Measurements from ENCODE around the gene PCDHGA9. TPM values are rescaled to one million over a fixed set of nuclear protein-coding genes. Genes with fewer than 3 reads are reported as not detected.
A peak's percentile ranks its signal among the peaks of the same experiment; 100 is the strongest.
"Not testable (repeated sequence)": the region's sequence is repeated elsewhere in the genome, so short reads cannot be mapped to it uniquely, and the experiment has no call there.

The PCDHGA9 gene
- polyA plus RNA-seq, 1 donor (not counting 4 experiments of a cell fraction or from before 2014, with no cell fraction given): 0.28 TPM

DNA sequence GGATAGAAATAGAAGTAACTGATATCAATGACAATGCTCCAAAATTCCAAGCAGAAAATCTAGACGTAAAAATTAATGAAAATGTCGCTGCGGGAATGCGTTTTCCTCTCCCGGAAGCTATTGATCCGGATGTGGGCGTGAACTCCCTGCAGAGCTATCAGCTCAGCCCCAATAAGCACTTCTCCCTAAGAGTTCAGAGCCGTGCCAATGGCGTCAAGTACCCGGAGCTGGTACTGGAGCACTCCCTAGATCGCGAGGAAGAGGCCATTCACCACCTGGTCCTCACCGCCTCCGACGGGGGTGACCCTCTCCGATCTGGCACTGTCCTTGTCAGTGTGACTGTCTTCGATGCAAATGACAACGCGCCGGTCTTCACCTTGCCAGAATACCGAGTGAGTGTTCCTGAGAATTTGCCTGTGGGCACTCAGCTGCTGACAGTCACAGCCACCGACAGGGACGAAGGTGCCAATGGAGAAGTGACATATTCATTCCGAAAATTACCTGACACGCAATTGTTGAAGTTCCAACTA lies 11.0 kb downstream of the PCDHGA9 start:
- no peaks in the 10 kb centered on the region for H3K79me2 ChIP-seq (ENCODE audit: control insufficient read depth, insufficient read depth, low read length)
- TF ChIP-seq, protein P1, sequence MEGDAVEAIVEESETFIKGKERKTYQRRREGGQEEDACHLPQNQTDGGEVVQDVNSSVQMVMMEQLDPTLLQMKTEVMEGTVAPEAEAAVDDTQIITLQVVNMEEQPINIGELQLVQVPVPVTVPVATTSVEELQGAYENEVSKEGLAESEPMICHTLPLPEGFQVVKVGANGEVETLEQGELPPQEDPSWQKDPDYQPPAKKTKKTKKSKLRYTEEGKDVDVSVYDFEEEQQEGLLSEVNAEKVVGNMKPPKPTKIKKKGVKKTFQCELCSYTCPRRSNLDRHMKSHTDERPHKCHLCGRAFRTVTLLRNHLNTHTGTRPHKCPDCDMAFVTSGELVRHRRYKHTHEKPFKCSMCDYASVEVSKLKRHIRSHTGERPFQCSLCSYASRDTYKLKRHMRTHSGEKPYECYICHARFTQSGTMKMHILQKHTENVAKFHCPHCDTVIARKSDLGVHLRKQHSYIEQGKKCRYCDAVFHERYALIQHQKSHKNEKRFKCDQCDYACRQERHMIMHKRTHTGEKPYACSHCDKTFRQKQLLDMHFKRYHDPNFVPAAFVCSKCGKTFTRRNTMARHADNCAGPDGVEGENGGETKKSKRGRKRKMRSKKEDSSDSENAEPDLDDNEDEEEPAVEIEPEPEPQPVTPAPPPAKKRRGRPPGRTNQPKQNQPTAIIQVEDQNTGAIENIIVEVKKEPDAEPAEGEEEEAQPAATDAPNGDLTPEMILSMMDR (optimal IDR thresholded peaks at IDR 0.05 in 1 of 3, IDR thresholded peaks at IDR 0.05 in 1 of 3, conservative IDR thresholded peaks at IDR 0.05 in 1 of 3; ENCODE audit: extremely low read depth in 1 of 3, insufficient read depth in 2 of 3, low read length in 3 of 3): no peak
- no peak for TF ChIP-seq EZH2 (IDR thresholded peaks at IDR 0.05; ENCODE audit: low read length)
- H3K9me3 ChIP-seq (ENCODE audit: control insufficient read depth, low read depth, low read length): peaks cover 23% of the 10 kb centered on the region
- DNase-seq (ENCODE audit: low read depth, low spot score) (no peak), FAIRE-seq (no peak)
- peaks cover 15% of the 10 kb centered on the region for H3K27me3 ChIP-seq (ENCODE audit: control insufficient read depth, extremely low read depth, insufficient read depth, low read length)
- H2AFZ ChIP-seq (ENCODE audit: control insufficient read depth, low read length): peak overlapping the region; percentile 80
- peak overlapping the region; percentile 35 to 76 (median 75) for H3K4me3 ChIP-seq (ENCODE audit: control insufficient read depth in 2 of 3, extremely low read depth in 1 of 3, insufficient read depth in 2 of 3, low read depth in 1 of 3, low read length in 3 of 3)
- H4K20me1 ChIP-seq (ENCODE audit: control insufficient read depth, extremely low read depth, insufficient read depth, low read length): no peaks in the 10 kb centered on the region
- H3K27ac ChIP-seq (ENCODE audit: control insufficient read depth, insufficient read depth, low read length): no peak overlapping the region
- no peaks in the 10 kb centered on the region for H3K9me1 ChIP-seq (ENCODE audit: control insufficient read depth, extremely low read depth, insufficient read depth, low read length)
- no peaks in the 10 kb centered on the region for H3K36me3 ChIP-seq (ENCODE audit: control insufficient read depth in 2 of 2, extremely low read depth in 1 of 2, insufficient read depth in 2 of 2, low read length in 2 of 2)
- H3K4me2 ChIP-seq (ENCODE audit: control insufficient read depth, extremely low read depth, insufficient read depth, low read depth, low read length): peak overlapping the region; percentile 82
- no peak overlapping the region for H3K9ac ChIP-seq (ENCODE audit: control insufficient read depth, extremely low read depth, insufficient read depth, low read length)
- peaks cover 5% of the 10 kb centered on the region for H3K4me1 ChIP-seq (ENCODE audit: control insufficient read depth, extremely low read depth, insufficient read depth, low read length)
- dilution Hi-C loops (cut with MboI; ENCODE audit: extremely low pct_ligation_motif_present, low sequenced_read_pairs): no loop called here

DNA sequence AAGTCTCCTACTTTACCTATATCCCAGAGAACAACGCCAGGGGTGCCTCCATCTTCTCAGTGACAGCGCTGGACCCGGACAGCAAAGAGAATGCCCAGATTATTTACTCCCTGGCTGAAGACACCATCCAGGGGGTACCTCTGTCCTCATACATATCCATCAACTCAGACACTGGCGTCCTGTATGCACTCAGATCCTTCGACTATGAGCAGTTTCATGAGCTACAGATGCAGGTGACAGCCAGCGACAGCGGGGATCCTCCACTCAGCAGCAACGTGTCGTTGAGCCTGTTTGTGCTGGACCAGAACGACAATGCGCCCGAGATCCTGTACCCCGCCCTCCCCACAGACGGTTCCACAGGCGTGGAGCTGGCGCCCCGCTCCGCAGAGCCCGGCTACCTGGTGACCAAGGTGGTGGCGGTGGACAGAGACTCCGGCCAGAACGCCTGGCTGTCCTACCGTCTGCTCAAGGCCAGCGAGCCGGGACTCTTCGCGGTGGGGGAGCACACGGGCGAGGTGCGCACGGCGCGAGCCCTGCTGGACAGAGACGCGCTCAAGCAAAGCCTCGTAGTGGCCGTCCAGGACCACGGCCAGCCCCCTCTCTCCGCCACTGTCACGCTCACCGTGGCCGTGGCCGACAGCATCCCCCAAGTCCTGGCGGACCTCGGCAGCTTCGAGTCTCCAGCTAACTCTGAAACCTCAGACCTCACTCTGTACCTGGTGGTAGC lies 12.1 kb downstream of the PCDHGA9 start:
- DNase-seq (ENCODE audit: low read depth, low spot score); H3K4me1 ChIP-seq (ENCODE audit: control insufficient read depth, extremely low read depth, insufficient read depth, low read length); H4K20me1 ChIP-seq (ENCODE audit: control insufficient read depth, extremely low read depth, insufficient read depth, low read length); H3K79me2 ChIP-seq (ENCODE audit: control insufficient read depth, insufficient read depth, low read length); H3K27ac ChIP-seq (ENCODE audit: control insufficient read depth, insufficient read depth, low read length); H3K9me1 ChIP-seq (ENCODE audit: control insufficient read depth, extremely low read depth, insufficient read depth, low read length); H2AFZ ChIP-seq (ENCODE audit: control insufficient read depth, low read length); H3K36me3 ChIP-seq (ENCODE audit: control insufficient read depth in 2 of 2, extremely low read depth in 1 of 2, insufficient read depth in 2 of 2, low read length in 2 of 2); dilution Hi-C loops (cut with MboI; ENCODE audit: extremely low pct_ligation_motif_present, low sequenced_read_pairs); H3K4me2 ChIP-seq (ENCODE audit: control insufficient read depth, extremely low read depth, insufficient read depth, low read depth, low read length); H3K4me3 ChIP-seq (ENCODE audit: control insufficient read depth in 2 of 3, extremely low read depth in 1 of 3, insufficient read depth in 2 of 3, low read depth in 1 of 3, low read length in 3 of 3); H3K9ac ChIP-seq (ENCODE audit: control insufficient read depth, extremely low read depth, insufficient read depth, low read length); FAIRE-seq: not testable (repeated sequence)
- Histone ChIP-seq H3K27me3 (ENCODE audit: control insufficient read depth, extremely low read depth, insufficient read depth, low read length) (peaks cover 22% of the 10 kb centered on the region), H3K9me3 (ENCODE audit: control insufficient read depth, low read depth, low read length) (peaks cover 23% of the 10 kb centered on the region)

DNA sequence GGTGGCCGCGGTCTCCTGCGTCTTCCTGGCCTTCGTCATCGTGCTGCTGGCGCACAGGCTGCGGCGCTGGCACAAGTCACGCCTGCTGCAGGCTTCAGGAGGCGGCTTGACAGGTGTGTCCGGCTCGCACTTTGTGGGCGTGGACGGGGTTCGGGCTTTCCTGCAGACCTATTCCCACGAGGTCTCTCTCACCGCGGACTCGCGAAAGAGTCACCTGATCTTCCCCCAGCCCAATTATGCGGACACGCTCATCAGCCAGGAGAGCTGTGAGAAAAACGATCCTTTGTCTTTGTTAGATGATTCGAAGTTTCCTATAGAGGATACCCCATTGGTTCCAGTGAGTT lies 12.7 kb downstream of the PCDHGA9 start:
- Histone ChIP-seq H3K9me3 (ENCODE audit: control insufficient read depth, low read depth, low read length) (peaks cover 21% of the 10 kb centered on the region), H3K27me3 (ENCODE audit: control insufficient read depth, extremely low read depth, insufficient read depth, low read length) (peaks cover 21% of the 10 kb centered on the region)
- FAIRE-seq; H3K79me2 ChIP-seq (ENCODE audit: control insufficient read depth, insufficient read depth, low read length); H3K9me1 ChIP-seq (ENCODE audit: control insufficient read depth, extremely low read depth, insufficient read depth, low read length); H3K4me2 ChIP-seq (ENCODE audit: control insufficient read depth, extremely low read depth, insufficient read depth, low read depth, low read length); H3K4me1 ChIP-seq (ENCODE audit: control insufficient read depth, extremely low read depth, insufficient read depth, low read length); H4K20me1 ChIP-seq (ENCODE audit: control insufficient read depth, extremely low read depth, insufficient read depth, low read length); H3K36me3 ChIP-seq (ENCODE audit: control insufficient read depth in 2 of 2, extremely low read depth in 1 of 2, insufficient read depth in 2 of 2, low read length in 2 of 2); DNase-seq (ENCODE audit: low read depth, low spot score); H3K27ac ChIP-seq (ENCODE audit: control insufficient read depth, insufficient read depth, low read length); H3K9ac ChIP-seq (ENCODE audit: control insufficient read depth, extremely low read depth, insufficient read depth, low read length); H3K4me3 ChIP-seq (ENCODE audit: control insufficient read depth in 2 of 3, extremely low read depth in 1 of 3, insufficient read depth in 2 of 3, low read depth in 1 of 3, low read length in 3 of 3); dilution Hi-C loops (cut with MboI; ENCODE audit: extremely low pct_ligation_motif_present, low sequenced_read_pairs); H2AFZ ChIP-seq (ENCODE audit: control insufficient read depth, low read length): not testable (repeated sequence)

All from keratinocyte (primary cell).